K562 (cell line): ENCODE measurements around the gene CUX1. TPM values are rescaled to one million over a fixed set of nuclear protein-coding genes. Genes with fewer than 3 reads are reported as not detected.

Experiments used
- ATAC-seq: fragments of 200-7000 bp; cut with Tn5 transposase; 3 replicates; pipeline ENCODE4 v1.9.1; 2020; ENCODE audit warnings: moderate library complexity
- BruUV-seq: library from RNA; stranded (reverse); fragments of 400-500 nt; replicated peaks from 2 replicates; lab custom pipeline; 2021; lab: Mats Ljungman, UMichigan
- CTCF ChIA-PET: fragments of 300-600 bp; formaldehyde crosslinking; extraction: SDS; loops from one replicate; lab custom pipeline; 2021; ENCODE audit warnings: low intra/inter-chr PET ratio; lab: Yijun Ruan, JAX
- POLR2A ChIA-PET: fragments of 300-600, 350-650 bp; sonication (Branson Sonifier 250); formaldehyde crosslinking; extraction: SDS; loops from one replicate; lab custom pipeline; 2021; ENCODE audit warnings: antibody characterized with exemption, inconsistent platforms; lab: Yijun Ruan, JAX
- DNase-seq, 4 experiments: peaks; one replicate each; pipeline versions ENCODE4 v3.0.0 to v3.0.0-alpha.2; 2011 to 2018; ENCODE audit warnings: low spot score in 3 of 4, mixed read lengths in 3 of 4; ENCODE audit errors: extremely low read depth in 1 of 4
- FAIRE-seq: peaks from 2 replicates; lab custom pipeline; 2011; peaks lifted over from hg19 to GRCh38; lab: Jason Lieb, UNC
- H2AFZ ChIP-seq: 2 replicates; pipeline ENCODE4 v1.6.0; 2011; ENCODE audit warnings: low read depth, low read length, control low read depth, inconsistent platforms
- H3K27ac ChIP-seq: fragments of 200-600 bp; 3 replicates; pipeline ENCODE4 v1.8.0; 2011; ENCODE audit warnings: low read depth, mild to moderate bottlenecking, control low read depth, inconsistent platforms, low read length, moderate library complexity, mixed read lengths; ENCODE audit errors: extremely low read depth
- H3K27me3 ChIP-seq, 2 experiments: fragments of 300-600 bp in 1 of 2; 2 replicates in 1 of 2; 3 replicates in 1 of 2; pipeline versions ENCODE4 v1.6.0 to v1.8.0; 2011; ENCODE audit warnings: inconsistent platforms in 2 of 2, low read length in 2 of 2, mild to moderate bottlenecking in 1 of 2, mixed read lengths in 1 of 2, moderate library complexity in 1 of 2; ENCODE audit not compliant: control insufficient read depth in 2 of 2, insufficient read depth in 2 of 2
- H3K36me3 ChIP-seq: fragments of 300-600 bp; 3 replicates; pipeline ENCODE4 v1.8.0; 2011; ENCODE audit warnings: mild to moderate bottlenecking, low read length, inconsistent platforms; ENCODE audit not compliant: control insufficient read depth, insufficient read depth
- H3K4me1 ChIP-seq, 2 experiments: fragments of 200-600 bp in 1 of 2; replicated peaks in 1 of 2; 2 replicates in 1 of 2; 3 replicates in 1 of 2; pipeline versions ENCODE4 v1.5.1 to v1.8.0; 2011; ENCODE audit warnings: inconsistent platforms in 2 of 2, low read length in 2 of 2, mild to moderate bottlenecking in 1 of 2, mixed read lengths in 1 of 2, moderate library complexity in 1 of 2; ENCODE audit not compliant: control insufficient read depth in 2 of 2, insufficient read depth in 2 of 2
- H3K4me2 ChIP-seq: 2 replicates; pipeline ENCODE4 v1.6.1; 2011; ENCODE audit warnings: low read length, control low read depth, inconsistent platforms, mixed read lengths; ENCODE audit not compliant: insufficient read depth
- H3K4me3 ChIP-seq: fragments of 200-600 bp; sonication (generic), shearing (Covaris generic); 2 replicates; pipeline ENCODE4 v1.5.1; 2016; ENCODE audit warnings: control low read depth, inconsistent platforms
- H3K79me2 ChIP-seq: fragments of 200-600 bp; 3 replicates; pipeline ENCODE4 v1.8.0; 2011; ENCODE audit warnings: low read length, inconsistent platforms; ENCODE audit not compliant: control insufficient read depth, insufficient read depth
- H3K9ac ChIP-seq, 2 experiments: 2 replicates each; pipeline versions ENCODE4 v1.6.0 to v1.6.1; 2011; ENCODE audit warnings: low read depth in 2 of 2, low read length in 2 of 2, control low read depth in 1 of 2, inconsistent platforms in 1 of 2, mild to moderate bottlenecking in 1 of 2, mixed read lengths in 1 of 2; ENCODE audit not compliant: insufficient read depth in 1 of 2
- H3K9me1 ChIP-seq: one replicate; pipeline ENCODE4 v1.6.0; 2011; ENCODE audit warnings: inconsistent platforms, mild to moderate bottlenecking, low read length, moderate library complexity; ENCODE audit not compliant: control insufficient read depth, insufficient read depth
- H3K9me3 ChIP-seq: replicated peaks from 2 replicates; pipeline ENCODE4 v1.5.1; 2011; ENCODE audit warnings: low read depth, low read length, inconsistent platforms; ENCODE audit not compliant: control insufficient read depth, insufficient read depth
- H4K20me1 ChIP-seq: replicated peaks from 2 replicates; pipeline ENCODE4 v1.6.1; 2011; ENCODE audit warnings: low read length, inconsistent platforms, mixed read lengths; ENCODE audit not compliant: control insufficient read depth, insufficient read depth
- BCL6 ChIP-seq: fragments of 250-450 bp; sonication (Bioruptor Pico); IDR thresholded peaks from 2 replicates; pipeline ENCODE4 v1.4.0; 2020
- ETS2 ChIP-seq: IDR thresholded peaks from 2 replicates; pipeline ENCODE4 v1.6.1; 2016; ENCODE audit warnings: borderline replicate concordance, missing genetic modification characterization, mild to moderate bottlenecking, moderate library complexity, missing compliant biosample characterization; ENCODE audit not compliant: poor library complexity, severe bottlenecking
- ETV1 ChIP-seq: fragments of 450-650 bp; conservative IDR thresholded peaks from 2 replicates; pipeline ENCODE4 v1.6.1; 2016; ENCODE audit warnings: missing genetic modification characterization, control low read depth, low read depth, missing compliant biosample characterization
- FOXA1 ChIP-seq: fragments of 450-650 bp; IDR thresholded peaks from 2 replicates; pipeline ENCODE4 v1.6.1; 2016; ENCODE audit warnings: mild to moderate bottlenecking, borderline replicate concordance
- IRF1 ChIP-seq: sonication (generic); formaldehyde crosslinking; IDR thresholded peaks from 2 replicates; pipeline ENCODE4 v1.8.0; 2022; ENCODE audit warnings: missing genetic modification reagents, mild to moderate bottlenecking, borderline replicate concordance
- NCOA2 ChIP-seq, 2 experiments: fragments of 450-650 bp; IDR thresholded peaks; 2 replicates each; pipeline ENCODE4 v1.6.1; 2018; ENCODE audit warnings: mild to moderate bottlenecking in 2 of 2, moderate library complexity in 1 of 2; ENCODE audit not compliant: partially characterized antibody in 2 of 2
- NCOA4 ChIP-seq: fragments of 450-650 bp; IDR thresholded peaks from 2 replicates; pipeline ENCODE4 v1.6.1; 2018; ENCODE audit warnings: mild to moderate bottlenecking; ENCODE audit not compliant: partially characterized antibody
- RBM14 ChIP-seq: fragments of 200-400 bp; formaldehyde crosslinking; IDR thresholded peaks from 2 replicates; pipeline ENCODE4 v1.6.1; 2018; ENCODE audit warnings: low read depth, mild to moderate bottlenecking, low read length, moderate library complexity, borderline replicate concordance; ENCODE audit not compliant: insufficient read depth
- SMAD3 ChIP-seq: fragments of 450-650 bp; formaldehyde crosslinking; conservative IDR thresholded peaks from 2 replicates; pipeline ENCODE4 v1.4.0; 2020; ENCODE audit warnings: mild to moderate bottlenecking
- SNIP1 ChIP-seq: fragments of 450-650 bp; IDR thresholded peaks from 2 replicates; pipeline ENCODE4 v1.7.1; 2017; ENCODE audit warnings: low read depth, mild to moderate bottlenecking
- ZEB2 ChIP-seq: fragments of 450-650 bp; IDR thresholded peaks from 2 replicates; pipeline ENCODE4 v1.6.1; 2016
- ZNF583 ChIP-seq: fragments of 250-450 bp; sonication (Bioruptor Pico); IDR thresholded peaks from 2 replicates; pipeline ENCODE4 v1.4.0; 2020
- WGBS: fragments of 100-300 bp; shearing (Covaris generic); methylation state at CpG from one replicate; pipeline ENCODE4 v1.1.6; 2016; ENCODE audit warnings: low coverage, mixed read lengths; ENCODE audit not compliant: insufficient coverage; ENCODE audit errors: missing lambda C conversion rate; 5-methylcytosine and 5-hydroxymethylcytosine counted together
- in situ Hi-C: fragments of 300-500 bp; cut with MboI; formaldehyde crosslinking; loops from 4 replicates; pipeline ENCODE4 v1.15.0; 2018; ENCODE audit warnings: inconsistent platforms, mixed read lengths
- intact Hi-C: fragments of 100-400 bp; cut with micrococcal nuclease; formaldehyde crosslinking; loops from 2 replicates; pipeline ENCODE4 v1.14.2; 2022
- polyA plus RNA-seq, 8 experiments: library from polyadenylated mRNA; depleted of rRNA in 4 of 8; stranded (reverse) in 5 of 8; unstranded in 3 of 8; fragments of >200 nt; fragmentation: Nextera tagmentation in 2 of 8; fragmentation: Illumina TruSeq in 1 of 8; extraction: Ambion mirVana in 2 of 8; extraction: Trizol in 1 of 8; gene quantifications; 2 replicates each; pipeline versions ENCODE4 v1.2.1 to v1.2.3, GENCODE V29; 2011 to 2014; ENCODE audit warnings: inconsistent platforms in 1 of 8, missing spikeins in 1 of 8
- total RNA-seq, 7 experiments: library from RNA; depleted of rRNA in 6 of 7; stranded (reverse); fragments of >200 nt in 6 of 7; fragmentation: Illumina TruSeq in 2 of 7; extraction: Trizol in 2 of 7; gene quantifications; 2 replicates each; pipeline versions ENCODE4 v1.2.1 to v1.2.3, GENCODE V29; 2011 to 2021; ENCODE audit warnings: low replicate concordance in 1 of 7

CUX1 gene
- total and polyA plus RNA-seq, 9 of the 15 experiments (the other 6 are each of a cell fraction or from before 2014, with no cell fraction given) = 3.6 to 55.3 (median 25.2) TPM

- H3K4me1 ChIP-seq = peaks cover 15 to 63% of the 10 kb centered on the region in 2 experiments; a peak in 4 of 5 replicates
- FAIRE-seq (no peak), DNase-seq (no peak)
- no peak overlapping the region for H3K27ac ChIP-seq
- H3K9ac ChIP-seq = no peak overlapping the region
- no peak overlapping the region for H2AFZ ChIP-seq
- peaks cover 0 to 15% of the 10 kb centered on the region in 2 experiments; a peak in 2 of 5 replicates for H3K27me3 ChIP-seq
- TF ChIP-seq ZEB2 = no peak
- no peak for TF ChIP-seq IRF1 (CRISPR knock-in tag)
- TF ChIP-seq RBM14 = no peak
- no peak for TF ChIP-seq ETS2 (tag)
- no peak for TF ChIP-seq SMAD3
- TF ChIP-seq NCOA2 (IDR thresholded peaks at IDR 0.05; ENCODE audit: partially characterized antibody in 2 of 2) = no peak
- no peak for TF ChIP-seq ETV1 (tag)
- no peak for TF ChIP-seq ZNF583
- TF ChIP-seq SNIP1 = no peak
- TF ChIP-seq NCOA4 = no peak
- TF ChIP-seq FOXA1 = no peak
- no peak for TF ChIP-seq BCL6 (CRISPR knock-in tag)
- TF ChIP-seq, all 486 proteins: peak for 0
- Histone ChIP-seq H4K20me1 (peaks cover 14% of the 10 kb centered on the region), H3K4me2 (no peak overlapping the region), H3K79me2 (no peaks in the 10 kb centered on the region), H3K36me3 (no peaks in the 10 kb centered on the region), H3K9me3 (no peaks in the 10 kb centered on the region), H3K4me3 (no peak overlapping the region), H3K9me1 (peaks cover 7% of the 10 kb centered on the region)
- POLR2A ChIA-PET = interaction anchor here (0.6 to 1.2 kb wide), 4 partner anchors 17 to 1668 kb away, joined by 3 to 4 read pairs (median 3); no protein-coding TSS in a partner anchor
- no peak for ATAC-seq
- WGBS = 36% methylated on average over 10 of the region's 10 CpGs
- CTCF ChIA-PET = interaction anchor here (0.7 to 2.3 kb wide), 3 partner anchors 583 to 728 kb away, joined by 3 to 41 read pairs (median 4); no protein-coding TSS in a partner anchor
- intact Hi-C loops (loop anchor here (5.0 kb wide), 1 partner anchor 584 kb away; no protein-coding TSS in a partner anchor), in situ Hi-C loops (loop anchor here (5.0 kb wide), 1 partner anchor 729 kb away; no protein-coding TSS in a partner anchor)
- BruUV-seq = no TSS peak
Measured at GRCh38 chr7:102271158-102271798, 453.9 kb downstream of the CUX1 start.
